Cardiac septum (tissue), 1 donor: Measurements from ENCODE around the gene MGA. TPM values are rescaled to one million over a fixed set of nuclear protein-coding genes. Genes with fewer than 3 reads are reported as not detected.
A peak's percentile ranks its signal among the peaks of the same experiment; 100 is the strongest.

Experiments
- DNase-seq: peaks from one replicate; pipeline ENCODE4 v3.0.0-alpha.2; 2020; ENCODE audit warnings: low spot score
- intact Hi-C: fragments of 100-400 bp; cut with DNase I; formaldehyde crosslinking; loops from one replicate; pipeline ENCODE4 v1.14.0; 2022
- total RNA-seq: library from RNA; stranded (reverse); fragmentation: NEBNext Ultra II Directional; extraction: Animal tissue kit (Norgen Biotek cat#: 25700); gene quantifications from one replicate; pipeline ENCODE4 v1.2.1, GENCODE V29; 2021
- donor health status: DM: no; HTN: no; CAD: no.

MGA gene
- total RNA-seq, 1 donor from 2014 or later = 37.3 TPM

GRCh38 chr15:41797201-41797944, 137.2 kb downstream of the MGA start:
- no peak for DNase-seq
- intact Hi-C loops = no loop called here

- intact Hi-C loops = no loop called here
Measured at GRCh38 chr15:41798607-41799487, 138.6 kb downstream of the MGA start.

DNA sequence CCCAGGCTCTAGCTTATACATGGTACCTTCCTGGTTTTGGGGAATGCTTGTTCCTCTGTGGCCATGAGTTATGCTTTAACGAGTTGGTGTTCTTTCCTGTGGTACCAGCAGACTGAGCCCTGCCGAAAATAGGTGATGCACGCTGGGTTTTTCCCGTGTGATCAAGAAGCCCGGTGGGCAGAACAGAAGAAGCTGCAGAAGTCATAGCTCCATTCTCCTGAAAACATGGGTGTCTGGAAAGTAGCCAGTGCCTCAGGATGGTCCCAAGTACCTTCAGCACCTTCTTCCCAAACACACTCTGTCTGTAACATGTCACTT, 139.2 kb downstream of the MGA start:
- intact Hi-C loops = no loop called here
- DNase-seq = no peak

More at GRCh38 chr15:41798607-41799487, 138.6 kb downstream of the MGA start:
- DNase-seq = no peak

DNA sequence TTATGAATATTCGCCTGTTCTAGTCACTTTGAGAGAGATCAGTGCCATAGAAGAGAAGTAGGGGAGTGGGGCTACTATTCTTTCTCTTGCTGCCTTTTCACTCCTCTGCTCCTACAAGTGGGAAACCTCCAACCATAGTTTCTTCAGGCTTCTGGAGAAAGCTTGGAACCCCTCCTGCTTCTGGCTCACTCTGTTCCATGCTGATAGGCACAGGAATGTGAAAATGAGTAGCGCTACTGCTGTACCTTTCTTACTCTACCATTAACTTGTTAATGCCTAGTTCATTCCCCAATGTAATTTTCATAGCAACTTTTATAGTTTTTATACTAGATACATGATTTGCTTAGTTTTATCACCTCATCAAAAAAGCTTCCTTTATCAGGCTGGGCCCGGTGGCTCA, 141.0 kb downstream of the MGA start:
- intact Hi-C loops = no loop called here
- DNase-seq = no peak

DNA sequence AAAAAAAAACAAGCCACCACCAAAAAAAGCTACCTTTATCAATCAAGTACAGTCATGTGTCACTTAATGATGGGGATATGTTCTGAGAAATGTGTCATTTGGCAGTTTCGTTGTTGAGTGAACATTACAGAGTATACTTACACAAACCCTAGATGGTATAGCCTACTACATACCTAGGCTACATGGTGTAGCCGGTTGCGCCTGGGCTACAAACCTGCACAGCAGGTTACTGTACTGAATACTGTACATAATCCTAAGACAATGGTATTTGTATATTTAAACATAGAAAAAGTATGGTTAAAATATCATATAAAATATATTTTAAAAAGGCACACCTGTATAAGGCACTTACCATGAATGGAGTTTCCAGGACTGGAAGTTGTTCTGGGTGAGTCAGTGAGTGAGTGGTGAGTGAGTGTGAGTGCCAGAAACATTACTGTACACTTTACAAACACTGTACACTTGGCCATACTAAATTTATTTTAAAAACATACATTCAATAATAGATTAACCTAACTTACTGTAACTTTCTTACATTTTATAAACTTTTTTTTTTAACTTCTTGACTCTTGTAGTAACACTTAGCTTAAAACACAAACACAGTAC, 141.7 kb downstream of the MGA start:
- DNase-seq = no peak
- intact Hi-C loops = no loop called here

GRCh38 chr15:41804361-41804760, 144.2 kb downstream of the MGA start:
- DNase-seq = peak; percentile 57
- intact Hi-C loops = no loop called here

DNA sequence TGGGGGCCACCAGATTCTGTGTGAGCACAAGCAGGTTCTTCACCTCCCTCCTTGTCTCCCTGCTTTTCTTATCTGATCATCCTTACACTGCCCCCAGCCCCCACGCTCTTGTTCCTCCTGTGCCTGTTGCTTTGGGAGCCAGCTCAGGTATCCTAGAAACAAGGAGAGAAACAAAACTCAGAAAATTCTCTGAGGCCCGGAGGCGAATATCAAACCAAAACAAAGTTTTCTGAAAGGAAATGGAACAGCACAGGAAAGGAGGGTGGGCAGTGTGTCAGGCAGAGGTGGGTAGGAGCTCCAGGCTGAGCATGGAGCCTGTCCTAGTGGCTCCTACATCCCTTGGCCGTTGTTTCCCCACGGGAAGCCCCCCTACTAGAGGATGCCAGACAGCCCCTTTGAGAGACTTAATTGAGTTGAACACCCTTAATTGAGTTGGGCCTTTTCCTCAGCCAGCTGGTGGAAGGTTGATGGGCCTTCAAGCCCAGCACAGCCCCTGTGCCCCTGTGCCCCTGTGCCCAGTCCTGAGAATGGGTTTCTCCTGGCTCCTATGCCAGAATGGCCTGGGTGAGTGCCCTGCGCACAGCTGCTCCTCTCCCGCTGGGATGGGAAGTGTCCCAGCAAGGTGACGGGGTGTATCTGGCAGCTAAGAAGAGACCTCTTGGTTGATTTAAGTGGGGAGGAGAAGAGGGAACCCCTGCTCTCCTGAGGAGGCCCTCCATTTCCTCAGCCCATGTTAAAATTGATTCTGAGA, 144.9 kb downstream of the MGA start:
- DNase-seq = peak; percentile 27
- intact Hi-C loops = no loop called here

GRCh38 chr15:41805711-41806110, 145.5 kb downstream of the MGA start:
- DNase-seq = peak; percentile 41
- intact Hi-C loops = no loop called here

DNA sequence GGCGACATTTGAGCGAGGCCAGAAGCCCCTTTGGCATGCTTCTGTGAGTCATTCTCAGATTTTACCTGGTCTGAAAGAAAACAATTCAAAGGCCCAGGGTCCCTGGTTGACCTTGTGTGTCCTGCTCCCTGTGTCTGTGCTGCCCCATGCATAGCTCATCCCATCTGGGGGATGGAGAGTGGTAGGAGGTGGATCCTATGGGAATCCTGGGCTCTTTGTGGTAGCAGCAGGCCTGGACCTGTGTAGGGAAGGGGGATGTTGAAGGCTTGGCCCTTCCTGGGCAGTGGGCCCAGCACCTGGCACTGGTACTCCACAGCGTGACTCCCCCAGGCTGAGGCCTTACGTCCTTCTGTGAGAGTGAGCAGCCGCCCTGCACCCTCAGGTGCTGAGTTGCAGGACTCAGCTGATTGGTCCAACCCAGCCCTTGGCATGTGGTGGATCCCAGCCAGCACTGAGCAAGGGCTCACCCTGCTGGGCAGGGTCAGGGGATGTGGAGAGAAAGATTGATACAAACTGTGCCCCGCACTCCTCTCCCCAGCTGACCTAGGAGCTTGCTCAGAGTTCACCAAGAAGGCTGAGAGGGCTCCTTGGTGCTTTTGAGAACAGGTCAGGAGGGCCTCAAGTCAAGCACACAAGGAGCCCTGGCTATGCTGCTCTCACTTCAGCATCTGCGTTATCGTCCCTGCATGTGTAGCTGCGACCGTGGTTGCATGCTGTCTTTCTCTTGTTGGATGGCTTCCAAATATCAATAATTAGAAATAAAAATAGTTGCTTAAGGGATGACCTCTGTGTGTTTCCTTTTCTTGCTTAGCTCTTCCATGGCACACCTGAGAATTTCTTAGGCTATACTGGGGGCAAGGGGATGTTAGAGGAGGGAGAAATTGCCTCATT, 146.3 kb downstream of the MGA start:
- DNase-seq = no peak
- intact Hi-C loops = no loop called here

GRCh38 chr15:41809121-41809520, 148.9 kb downstream of the MGA start:
- intact Hi-C loops = no loop called here
- no peak for DNase-seq

GRCh38 chr15:41809526-41810220, 149.5 kb downstream of the MGA start:
- intact Hi-C loops = loop anchor here (5.0 to 10.0 kb wide), 3 partner anchors 115 to 252 kb away; partner anchors contain the start of gene TYRO3
- no peak for DNase-seq

GRCh38 chr15:41810651-41811431, 150.6 kb downstream of the MGA start:
- no peak for DNase-seq
- intact Hi-C loops = loop anchor here (1.0 to 10.0 kb wide), 4 partner anchors 37 to 254 kb away; partner anchors contain the start of genes MAPKBP1 and TYRO3

DNA sequence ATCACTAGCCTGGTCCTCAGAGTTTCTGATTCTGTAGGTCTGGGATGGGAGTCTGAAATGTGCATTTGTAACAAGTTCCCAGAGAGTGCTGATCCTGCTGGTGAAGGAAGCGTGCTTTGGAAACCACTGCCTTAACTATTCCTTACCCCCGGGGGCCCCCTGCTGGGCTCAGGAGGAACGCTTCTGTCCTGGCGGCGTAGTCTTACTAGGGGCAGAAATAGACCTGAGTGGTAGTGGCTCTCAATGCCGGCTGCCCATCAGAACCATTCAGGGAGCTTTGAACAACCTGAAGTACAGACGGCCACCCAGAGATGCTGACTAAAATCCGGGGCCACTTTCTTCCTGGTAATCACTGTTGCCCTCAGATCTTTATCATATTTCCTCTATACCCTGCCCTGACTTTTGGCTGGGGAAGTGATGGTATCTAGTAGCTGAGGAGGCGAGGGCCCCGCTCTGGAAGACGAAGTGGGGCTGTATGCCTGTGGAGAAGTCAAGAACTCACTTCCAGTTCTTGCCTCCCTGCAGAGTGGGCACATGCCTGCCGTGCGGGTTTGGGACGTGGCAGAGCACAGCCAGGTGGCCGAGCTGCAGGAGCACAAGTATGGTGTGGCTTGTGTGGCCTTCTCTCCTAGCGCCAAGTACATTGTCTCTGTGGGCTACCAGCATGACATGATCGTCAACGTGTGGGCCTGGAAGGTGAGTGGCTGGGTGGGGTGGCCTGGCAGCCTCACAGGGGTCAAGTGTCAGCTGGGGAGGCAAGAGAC, 151.4 kb downstream of the MGA start:
- intact Hi-C loops = loop anchor here (1.0 to 10.0 kb wide), 4 partner anchors 37 to 254 kb away; partner anchors contain the start of genes MAPKBP1 and TYRO3
- DNase-seq = peak; percentile 91

- DNase-seq = no peak
- intact Hi-C loops = loop anchor here (5.0 to 10.0 kb wide), 3 partner anchors 118 to 256 kb away; partner anchors contain the start of gene TYRO3
Measured at GRCh38 chr15:41812820-41813375, 152.7 kb downstream of the MGA start.

- intact Hi-C loops = loop anchor here (5.0 to 10.0 kb wide), 3 partner anchors 119 to 256 kb away; partner anchors contain the start of gene TYRO3
- DNase-seq = no peak
Measured at GRCh38 chr15:41813426-41813825, 153.2 kb downstream of the MGA start.

GRCh38 chr15:41814534-41814933, 154.3 kb downstream of the MGA start:
- intact Hi-C loops = loop anchor here (5.0 to 10.0 kb wide), 3 partner anchors 120 to 257 kb away; partner anchors contain the start of gene TYRO3
- no peak for DNase-seq
